Activated CD4-positive, alpha-beta T cell treated with anti-CD3 and anti-CD28 coated beads for 48 hours (primary cell): ENCODE results near the gene RAP1GAP.

ENCODE experiments used
- DNase-seq: peaks from one replicate; pipeline ENCODE4 v3.0.0-alpha.2; 2020

Gene RAP1GAP

GRCh38 chr1:21624571-21625389 is 44.4 kb downstream of the RAP1GAP start:
- DNase-seq, result no peak

- no peak for DNase-seq
Observed at GRCh38 chr1:21623410-21623961, 45.7 kb downstream of the RAP1GAP start.

- DNase-seq, result peak; percentile 59
Observed at GRCh38 chr1:21622466-21623315, 46.5 kb downstream of the RAP1GAP start.

- DNase-seq, result no peak
Observed at GRCh38 chr1:21621761-21622436, 47.3 kb downstream of the RAP1GAP start.

GRCh38 chr1:21621051-21621450 is 48.1 kb downstream of the RAP1GAP start:
- no peak for DNase-seq

GRCh38 chr1:21620496-21620895 is 48.7 kb downstream of the RAP1GAP start:
- no peak for DNase-seq

- DNase-seq, result no peak
Observed at GRCh38 chr1:21620011-21620410, 49.1 kb downstream of the RAP1GAP start.

DNA sequence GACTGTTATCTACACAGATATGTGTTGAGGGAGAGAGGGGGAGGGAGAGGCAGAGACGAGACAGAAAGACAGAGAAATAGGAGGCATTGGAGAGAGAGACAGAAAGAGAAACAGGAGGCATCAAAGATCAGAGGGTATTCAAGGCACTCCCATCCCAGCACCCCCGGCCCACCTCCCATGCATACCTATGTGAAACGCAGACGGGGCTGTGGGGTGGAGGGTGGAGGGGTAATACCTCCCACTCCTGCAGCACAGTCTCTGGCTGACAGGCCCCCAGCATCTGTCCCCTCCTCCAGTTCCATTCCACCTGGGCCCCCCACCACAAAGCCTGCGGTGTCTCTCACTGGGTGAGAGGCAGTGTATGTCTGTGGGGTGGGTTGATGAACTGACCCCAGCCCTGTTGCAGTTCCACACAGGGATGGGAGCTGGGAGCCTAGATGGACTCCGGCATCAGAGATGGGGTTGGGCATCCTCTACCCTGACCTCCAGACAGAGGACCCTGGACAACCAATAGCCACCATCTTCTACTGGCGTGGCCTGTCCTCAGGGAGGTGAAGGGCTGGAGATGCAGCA is 49.7 kb downstream of the RAP1GAP start:
- no peak for DNase-seq

GRCh38 chr1:21618561-21619374 is 50.4 kb downstream of the RAP1GAP start:
- no peak for DNase-seq

- no peak for DNase-seq
Observed at GRCh38 chr1:21618059-21618458, 51.1 kb downstream of the RAP1GAP start.

- no peak for DNase-seq
Observed at GRCh38 chr1:21617126-21617738, 51.9 kb downstream of the RAP1GAP start.

- no peak for DNase-seq
Observed at GRCh38 chr1:21616372-21616771, 52.8 kb downstream of the RAP1GAP start.

- no peak for DNase-seq
Observed at GRCh38 chr1:21614419-21615115, 54.6 kb downstream of the RAP1GAP start.

DNA sequence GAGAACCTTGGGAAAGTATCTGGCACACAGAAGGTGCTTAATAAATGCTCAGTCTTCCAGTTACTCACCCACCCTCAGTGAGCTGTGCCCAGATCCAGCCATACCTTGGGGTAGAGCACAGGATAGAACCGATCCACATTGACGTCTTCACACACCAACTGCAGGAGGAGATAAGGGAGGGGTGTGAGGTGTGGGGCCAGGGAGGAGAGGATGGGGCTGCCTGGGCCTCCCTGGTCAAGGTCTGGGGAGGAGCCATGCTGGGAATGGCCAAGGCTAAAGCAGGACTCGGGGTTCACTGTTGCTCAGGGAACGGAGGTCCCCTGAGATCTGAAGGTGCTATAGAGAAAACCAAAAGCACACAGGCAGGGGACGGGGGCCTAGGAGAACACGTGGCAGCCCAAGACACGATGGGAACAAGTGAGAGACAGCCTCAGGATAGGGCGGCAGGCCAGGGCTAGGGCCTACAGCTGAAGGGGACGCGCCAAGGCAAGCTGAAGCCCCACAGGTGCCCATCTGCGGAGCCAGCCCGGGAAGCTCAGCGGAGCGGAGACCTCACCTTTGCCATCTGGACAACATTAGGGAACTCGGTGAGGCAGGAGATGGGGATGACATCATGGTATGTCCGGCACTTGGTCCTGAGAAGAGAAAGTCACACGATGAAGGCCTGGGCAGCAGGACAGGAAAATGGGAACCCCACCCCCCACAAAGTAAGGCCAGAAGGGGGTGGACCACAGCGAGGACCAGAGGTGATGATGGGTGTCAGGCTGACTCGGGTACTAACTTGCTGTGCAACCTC is 55.9 kb downstream of the RAP1GAP start:
- no peak for DNase-seq

DNA sequence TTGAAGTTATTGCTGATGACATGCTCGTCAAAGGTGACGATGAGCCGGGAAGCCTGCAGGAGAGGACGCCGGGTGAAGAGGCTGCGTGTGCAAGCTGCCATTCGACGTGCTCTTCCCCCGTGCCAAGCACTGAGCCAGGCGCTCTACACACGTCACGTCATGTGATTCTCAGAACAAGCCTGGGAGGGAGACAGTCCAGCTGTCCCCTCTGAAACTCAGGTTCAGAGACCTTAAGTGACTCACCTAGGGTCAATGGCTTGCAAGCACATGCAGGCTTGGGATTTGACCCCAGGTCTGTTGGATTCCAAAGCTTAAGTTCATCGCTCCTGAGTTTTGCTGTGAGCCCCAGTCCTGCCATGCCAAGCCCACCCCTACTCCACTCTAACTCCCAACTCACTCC is 57.1 kb downstream of the RAP1GAP start:
- no peak for DNase-seq

- no peak for DNase-seq
Observed at GRCh38 chr1:21610989-21611785, 58.0 kb downstream of the RAP1GAP start.

- DNase-seq, result no peak
Observed at GRCh38 chr1:21610027-21610426, 59.1 kb downstream of the RAP1GAP start.

- DNase-seq, result no peak
Observed at GRCh38 chr1:21608798-21609197, 60.4 kb downstream of the RAP1GAP start.
